IPS DF 4.7 (cell line): ENCODE data around the gene PUS1.
"Not testable (repeated sequence)": the region's sequence is repeated elsewhere in the genome, so short reads cannot be mapped to it uniquely, and the experiment has no call there.

Experiments
- DNase-seq: peaks from one replicate; pipeline ENCODE4 v3.0.0-alpha.2; 2013; ENCODE audit warnings: low spot score; ENCODE audit errors: extremely low read depth

The PUS1 gene

DNA sequence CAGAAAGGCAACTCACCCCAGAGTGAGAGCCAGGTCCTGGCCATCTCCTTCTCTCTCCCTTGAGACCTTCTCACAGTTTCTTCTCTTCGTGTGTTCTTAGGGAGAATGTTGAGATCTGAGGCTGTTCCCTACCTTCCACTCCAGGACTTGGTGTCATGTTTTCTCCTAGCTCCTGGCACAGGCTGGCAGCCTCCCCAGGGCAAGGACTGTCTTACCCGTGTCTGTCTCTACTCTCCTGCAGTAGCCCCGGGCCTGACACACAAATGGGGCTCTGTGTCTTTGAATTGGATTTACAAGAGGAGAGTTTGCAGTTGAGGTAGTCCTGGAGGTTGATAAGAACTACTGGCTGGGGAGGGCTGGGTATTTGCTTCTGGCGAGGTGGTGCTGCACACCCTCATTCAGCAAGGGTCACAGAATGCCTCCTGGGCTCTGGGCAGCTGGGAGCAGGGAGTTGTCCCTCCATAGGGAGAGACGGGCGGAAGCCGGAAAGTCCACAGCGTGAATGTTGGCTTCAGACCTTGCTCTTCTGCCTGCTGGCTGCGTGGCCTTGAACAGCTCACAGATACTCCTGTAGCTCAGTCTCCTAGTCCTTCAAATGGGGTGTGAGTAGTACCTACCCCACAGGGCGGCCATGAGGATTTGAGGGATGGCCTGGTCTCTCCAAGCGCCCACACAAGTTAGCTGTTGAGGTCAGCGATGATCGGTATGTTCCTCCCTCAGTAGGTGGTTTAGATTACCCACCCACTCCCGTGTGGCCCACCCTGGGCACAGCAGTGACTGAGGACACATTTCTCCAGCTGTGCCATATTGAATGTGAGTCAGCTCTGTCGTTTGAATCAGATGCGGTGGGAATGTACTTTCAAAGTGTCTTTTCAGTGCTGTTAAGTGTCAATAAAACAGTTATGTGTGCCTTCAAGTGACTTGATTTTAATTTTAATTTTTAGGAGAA lies 30.8 kb downstream of the PUS1 start:
- no peak for DNase-seq

DNA sequence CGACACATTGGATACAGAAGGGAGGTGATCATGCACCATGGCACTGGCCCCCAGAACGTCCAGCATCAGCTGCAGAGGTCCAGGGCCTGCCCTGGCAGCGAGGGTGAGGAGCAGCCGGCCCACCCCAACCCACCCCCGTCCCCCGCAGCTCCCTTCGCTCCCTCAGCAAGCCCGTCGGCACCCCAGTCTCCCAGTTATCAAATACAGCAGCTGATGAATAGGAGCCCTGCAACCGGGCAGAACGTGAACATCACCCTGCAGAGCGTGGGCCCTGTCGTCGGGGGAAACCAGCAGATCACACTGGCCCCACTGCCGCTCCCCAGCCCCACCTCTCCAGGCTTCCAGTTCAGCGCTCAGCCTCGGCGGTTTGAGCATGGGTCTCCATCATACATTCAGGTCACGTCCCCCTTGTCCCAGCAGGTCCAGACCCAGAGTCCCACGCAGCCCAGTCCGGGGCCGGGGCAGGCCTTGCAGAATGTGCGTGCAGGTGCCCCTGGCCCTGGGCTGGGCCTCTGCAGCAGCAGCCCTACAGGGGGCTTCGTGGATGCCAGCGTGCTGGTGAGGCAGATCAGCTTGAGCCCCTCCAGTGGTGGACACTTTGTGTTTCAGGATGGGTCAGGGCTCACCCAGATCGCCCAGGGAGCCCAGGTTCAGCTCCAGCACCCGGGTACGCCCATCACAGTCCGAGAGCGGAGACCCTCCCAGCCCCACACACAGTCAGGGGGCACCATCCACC lies 31.7 kb downstream of the PUS1 start:
- DNase-seq = not testable (repeated sequence)

DNA sequence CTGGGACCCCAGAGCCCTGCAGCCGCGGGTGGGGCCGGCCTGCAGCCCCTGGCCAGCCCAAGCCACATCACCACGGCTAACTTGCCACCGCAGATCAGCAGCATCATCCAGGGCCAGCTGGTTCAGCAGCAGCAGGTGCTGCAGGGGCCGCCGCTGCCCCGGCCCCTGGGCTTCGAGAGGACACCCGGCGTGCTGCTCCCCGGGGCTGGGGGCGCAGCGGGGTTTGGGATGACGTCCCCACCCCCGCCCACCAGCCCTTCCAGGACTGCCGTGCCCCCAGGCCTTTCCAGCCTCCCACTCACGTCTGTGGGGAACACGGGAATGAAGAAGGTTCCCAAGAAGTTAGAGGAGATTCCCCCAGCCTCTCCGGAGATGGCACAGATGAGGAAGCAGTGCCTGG lies 32.3 kb downstream of the PUS1 start:
- not testable (repeated sequence) for DNase-seq

DNA sequence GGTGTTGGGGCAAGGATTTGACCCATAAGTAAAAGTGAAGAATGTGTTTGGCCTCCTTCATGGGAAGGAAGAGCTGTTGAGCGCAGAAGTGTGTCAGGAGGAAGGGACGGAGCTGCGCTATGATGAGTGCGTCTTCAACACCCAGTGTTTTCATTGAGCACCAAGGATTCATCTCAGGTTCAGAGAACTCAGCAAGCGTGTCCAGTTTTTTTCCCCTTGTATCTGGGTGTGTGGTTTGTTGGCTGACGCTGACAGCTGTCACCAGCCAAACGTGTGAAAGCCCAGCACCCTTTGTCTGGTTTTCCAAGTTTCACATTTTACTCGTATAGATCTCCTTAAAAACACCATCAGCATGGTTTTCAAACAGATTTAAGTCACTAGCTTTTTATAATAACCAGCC lies 33.0 kb downstream of the PUS1 start:
- DNase-seq = no peak

DNA sequence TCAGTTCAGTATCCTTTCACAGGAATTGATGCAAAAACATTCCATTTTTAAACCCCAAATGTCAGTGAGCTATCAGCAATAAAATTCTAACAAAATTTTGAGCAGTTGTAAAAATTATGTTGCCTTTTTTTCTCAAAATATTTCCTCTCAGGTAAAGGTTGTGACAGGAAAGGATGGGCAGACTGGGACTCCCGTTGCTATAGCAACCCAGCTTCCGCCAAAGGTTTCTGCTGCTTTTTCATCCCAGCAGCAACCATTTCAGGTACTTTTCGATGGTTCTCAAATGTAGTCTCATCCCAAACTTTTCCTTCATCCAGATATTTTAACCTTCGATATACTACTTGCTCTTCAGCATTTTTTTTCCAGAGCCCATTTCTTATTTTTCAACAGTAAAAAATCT lies 34.3 kb downstream of the PUS1 start:
- no peak for DNase-seq

DNA sequence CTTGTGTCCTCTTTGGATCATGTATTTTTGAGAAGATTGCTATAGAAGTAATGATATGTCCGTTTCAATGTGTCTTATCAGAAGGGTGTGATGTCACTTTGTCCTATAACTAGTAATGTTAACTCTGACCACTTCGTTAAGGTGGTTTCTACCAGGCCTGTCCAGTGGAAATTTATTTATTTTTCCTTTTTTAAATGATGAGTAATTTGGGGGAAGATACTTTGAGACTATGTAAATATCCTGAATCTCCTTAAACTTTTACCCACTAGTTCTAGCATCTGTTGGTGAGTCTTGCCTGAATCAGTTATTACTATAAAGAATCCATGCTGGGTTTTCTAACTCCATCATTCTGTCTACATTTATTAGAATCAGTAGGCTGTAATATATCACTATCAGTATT lies 36.0 kb downstream of the PUS1 start:
- no peak for DNase-seq

DNA sequence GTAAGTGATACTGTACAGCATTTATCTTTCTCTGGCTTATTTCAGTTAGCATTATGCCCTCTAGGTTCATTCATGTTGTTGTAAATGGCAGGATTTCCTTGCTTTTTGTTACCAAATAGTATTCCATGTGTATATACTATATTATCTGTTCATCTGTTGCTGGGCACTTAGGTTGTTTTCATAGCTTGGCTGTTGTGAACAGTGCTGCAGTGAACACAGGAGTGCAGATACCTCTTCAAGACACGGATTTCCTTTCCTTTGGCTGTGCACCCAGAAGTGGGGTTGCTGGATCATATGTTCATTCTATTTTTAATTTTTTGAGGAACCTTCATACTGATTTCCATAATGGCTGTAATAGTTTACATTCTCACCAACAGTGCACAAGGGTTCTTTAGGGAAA lies 42.1 kb downstream of the PUS1 start:
- no peak for DNase-seq

DNA sequence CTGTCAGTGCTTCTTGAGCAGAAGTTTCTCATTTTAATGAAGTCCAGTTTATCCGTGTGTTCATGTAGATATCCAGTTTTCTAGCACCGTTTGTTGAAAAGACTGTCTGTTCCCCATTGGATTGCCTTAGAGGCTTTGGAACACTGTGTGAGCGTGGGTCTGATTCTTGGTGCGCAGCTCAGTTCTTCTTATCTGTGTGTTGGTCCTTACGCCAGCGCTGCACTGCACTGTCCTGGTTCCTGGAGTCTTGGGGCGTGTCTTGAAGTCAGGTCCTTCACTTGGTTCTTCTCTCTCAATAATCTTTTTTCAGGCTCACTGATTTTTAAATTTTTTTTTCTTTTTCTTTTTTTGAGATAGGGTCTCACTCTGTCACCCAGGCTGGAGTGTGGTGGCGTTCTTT lies 46.2 kb downstream of the PUS1 start:
- DNase-seq = no peak

DNA sequence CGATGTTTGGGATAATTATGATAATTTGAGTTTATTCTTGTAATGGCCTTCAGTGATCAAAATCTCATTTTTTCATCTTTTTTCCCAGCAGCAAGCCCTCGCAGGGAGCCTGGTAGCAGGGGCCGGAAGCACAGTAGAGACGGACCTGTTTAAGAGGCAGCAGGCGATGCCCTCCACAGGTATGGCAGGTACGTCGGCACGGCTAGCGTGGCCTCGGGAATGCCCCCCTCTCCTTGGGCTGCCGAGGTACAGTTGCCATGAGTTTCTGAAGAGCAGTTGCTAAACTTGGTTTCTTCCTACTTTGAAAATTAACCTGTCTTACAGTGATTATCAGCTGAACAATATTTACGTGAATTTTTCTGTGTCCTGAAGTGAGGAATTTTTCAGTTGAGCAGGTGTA lies 50.5 kb downstream of the PUS1 start:
- no peak for DNase-seq

DNA sequence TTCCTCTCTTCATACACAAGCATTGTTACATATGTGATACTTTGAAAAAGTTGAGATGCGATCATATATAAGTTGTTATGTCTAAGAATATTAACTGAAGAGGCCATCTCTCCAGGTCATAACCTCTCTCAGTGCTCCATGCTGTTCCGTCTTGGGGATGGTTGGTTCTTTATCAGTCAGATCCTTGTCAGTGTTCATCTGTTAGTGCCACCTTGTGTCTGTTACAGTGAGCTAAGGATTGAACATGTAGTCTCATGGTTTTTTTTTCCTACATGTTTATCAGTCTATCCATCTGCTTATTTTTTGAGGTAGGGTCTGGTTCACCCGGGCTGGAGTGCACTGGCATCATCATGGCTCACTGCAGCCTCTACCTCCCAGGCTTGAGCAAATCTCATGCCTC lies 51.2 kb downstream of the PUS1 start:
- no peak for DNase-seq

DNA sequence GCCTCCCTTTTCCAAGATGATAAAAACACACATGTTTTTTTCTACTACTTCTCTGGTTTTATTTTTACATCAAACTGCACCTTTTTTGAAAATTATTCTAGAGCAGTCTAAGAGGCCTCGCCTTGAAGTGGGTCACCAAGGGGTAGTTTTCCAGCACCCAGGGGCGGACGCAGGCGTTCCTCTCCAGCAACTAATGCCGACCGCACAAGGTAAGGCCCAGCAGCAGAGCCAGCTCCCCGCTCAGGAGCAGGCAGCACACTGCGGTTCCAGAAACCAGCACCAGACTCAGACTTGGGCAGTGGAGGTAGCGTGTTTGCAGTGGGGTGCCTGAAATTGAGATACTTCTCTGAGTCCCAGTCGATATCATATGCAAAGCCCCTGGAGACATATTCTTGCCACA lies 52.3 kb downstream of the PUS1 start:
- no peak for DNase-seq

DNA sequence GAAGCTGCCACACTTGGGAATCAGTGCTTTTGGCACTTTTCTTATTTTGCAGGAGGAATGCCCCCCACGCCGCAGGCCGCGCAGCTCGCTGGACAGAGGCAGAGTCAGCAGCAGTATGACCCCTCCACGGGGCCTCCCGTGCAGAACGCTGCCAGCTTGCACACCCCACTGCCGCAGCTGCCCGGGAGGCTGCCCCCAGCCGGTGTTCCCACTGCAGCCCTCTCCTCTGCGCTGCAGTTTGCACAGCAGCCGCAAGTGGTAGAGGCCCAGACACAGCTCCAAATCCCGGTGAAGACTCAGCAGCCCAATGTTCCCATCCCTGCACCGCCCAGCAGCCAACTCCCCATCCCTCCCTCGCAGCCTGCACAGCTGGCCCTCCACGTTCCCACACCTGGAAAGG lies 53.0 kb downstream of the PUS1 start:
- no peak for DNase-seq

DNA sequence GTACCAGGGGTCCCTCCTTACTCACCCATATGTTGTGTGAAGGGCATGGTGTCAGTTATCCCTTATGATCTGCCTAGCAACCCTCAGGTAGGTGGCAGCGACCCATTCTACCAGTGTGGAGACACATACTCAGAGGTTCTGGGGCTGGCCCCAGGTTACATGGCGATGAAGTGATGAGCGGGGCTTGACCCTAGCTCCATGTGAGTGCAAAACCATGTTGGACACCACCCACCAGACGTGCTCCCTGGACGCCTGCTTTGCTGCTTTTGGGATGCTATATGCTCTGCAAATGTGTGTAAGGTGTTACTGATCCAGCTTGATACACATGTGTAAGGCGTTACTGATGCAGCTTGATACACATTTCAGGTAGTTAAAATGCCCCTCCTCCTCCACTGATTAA lies 54.0 kb downstream of the PUS1 start:
- no peak for DNase-seq

DNA sequence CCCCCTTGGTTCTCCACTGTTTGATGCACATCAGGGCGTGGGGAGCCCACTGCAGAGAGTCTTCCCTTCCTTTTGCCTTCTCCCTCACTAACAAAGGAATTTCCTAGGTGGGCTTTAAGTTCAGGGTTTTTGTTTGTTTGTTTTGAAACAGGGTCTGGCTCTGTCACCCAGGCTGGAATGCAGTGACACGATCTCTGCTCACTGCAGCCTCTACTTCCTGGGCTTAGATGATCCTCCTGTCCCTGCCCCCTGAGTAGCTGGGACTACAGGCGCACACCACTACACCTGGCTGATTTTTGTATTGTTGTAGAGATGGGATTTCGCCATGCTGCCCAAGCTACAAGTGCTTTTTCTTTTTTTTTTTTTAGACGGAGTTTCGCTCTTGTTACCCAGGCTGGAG lies 54.5 kb downstream of the PUS1 start:
- no peak for DNase-seq

DNA sequence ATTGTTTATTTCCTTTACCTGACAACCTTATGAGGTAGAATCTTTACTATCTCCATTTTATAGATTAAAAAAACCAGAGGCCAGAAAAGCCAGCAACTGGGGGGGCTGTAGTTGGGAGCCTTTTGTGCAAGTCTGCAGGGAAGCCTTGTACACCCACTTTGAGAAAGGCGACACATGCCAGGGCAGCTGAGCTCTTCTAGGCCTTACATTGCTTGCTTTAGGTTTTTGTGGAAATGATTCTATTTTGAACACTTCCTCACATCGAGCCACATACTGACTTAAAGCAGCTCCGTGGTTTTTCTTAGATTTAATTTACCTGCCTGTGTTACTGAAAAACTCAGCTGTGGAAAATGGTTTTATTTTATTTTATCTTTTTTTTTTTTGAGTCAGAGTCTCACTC lies 55.3 kb downstream of the PUS1 start:
- no peak for DNase-seq

DNA sequence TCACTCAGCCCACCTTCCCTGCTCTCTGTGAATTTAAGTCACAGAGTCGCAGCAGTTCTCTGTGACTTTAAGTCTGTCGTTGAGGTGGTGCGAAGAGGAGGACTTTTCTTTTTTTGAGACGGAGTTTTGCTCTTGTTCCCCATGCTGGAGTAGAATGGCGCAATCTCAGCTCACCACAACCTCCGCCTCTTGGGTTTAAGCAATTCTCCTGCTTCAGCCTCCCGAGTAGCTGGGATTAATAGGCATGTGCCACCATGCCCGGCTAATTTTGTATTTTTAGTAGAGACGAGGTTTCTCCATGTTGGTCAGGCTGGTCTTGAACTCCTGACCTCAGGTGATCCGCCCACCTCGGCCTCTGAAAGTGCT lies 56.4 kb downstream of the PUS1 start:
- DNase-seq = not testable (repeated sequence)

DNA sequence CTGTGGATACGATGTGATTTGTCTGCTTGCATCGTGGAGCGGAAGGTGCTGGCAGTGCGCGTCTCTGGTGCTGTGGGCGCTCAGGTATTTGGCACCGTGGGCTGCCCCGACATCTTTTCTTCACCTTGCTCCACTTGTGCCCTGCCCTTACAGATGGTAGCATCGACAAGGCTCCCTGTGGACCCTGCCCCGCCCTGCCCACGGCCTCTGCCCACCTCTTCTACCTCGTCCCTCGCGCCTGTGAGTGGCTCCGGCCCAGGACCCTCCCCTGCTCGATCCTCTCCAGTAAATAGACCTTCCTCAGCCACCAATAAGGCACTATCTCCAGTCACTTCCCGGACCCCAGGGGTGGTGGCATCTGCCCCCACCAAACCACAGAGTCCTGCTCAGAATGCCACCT lies 57.3 kb downstream of the PUS1 start:
- DNase-seq = no peak

DNA sequence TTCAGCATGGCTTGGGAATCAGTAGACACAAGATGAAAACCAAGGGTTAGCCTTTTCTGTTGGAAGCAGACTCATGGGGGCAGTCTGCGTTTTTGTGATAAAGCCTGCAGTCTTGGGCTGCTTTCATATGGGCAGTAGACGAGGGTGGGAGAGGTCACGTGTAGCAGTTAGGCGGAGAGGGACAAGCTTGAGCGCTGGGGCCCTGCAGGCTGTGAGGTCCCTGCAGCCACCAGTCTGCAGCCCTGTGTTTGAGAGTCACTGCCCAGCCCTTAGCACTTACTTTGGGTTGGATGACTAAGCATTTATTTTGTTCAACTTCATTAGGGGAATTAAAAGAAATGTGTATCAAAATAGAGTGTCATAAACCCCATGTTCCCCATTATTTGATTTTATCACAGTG lies 57.8 kb downstream of the PUS1 start:
- DNase-seq = no peak

DNA sequence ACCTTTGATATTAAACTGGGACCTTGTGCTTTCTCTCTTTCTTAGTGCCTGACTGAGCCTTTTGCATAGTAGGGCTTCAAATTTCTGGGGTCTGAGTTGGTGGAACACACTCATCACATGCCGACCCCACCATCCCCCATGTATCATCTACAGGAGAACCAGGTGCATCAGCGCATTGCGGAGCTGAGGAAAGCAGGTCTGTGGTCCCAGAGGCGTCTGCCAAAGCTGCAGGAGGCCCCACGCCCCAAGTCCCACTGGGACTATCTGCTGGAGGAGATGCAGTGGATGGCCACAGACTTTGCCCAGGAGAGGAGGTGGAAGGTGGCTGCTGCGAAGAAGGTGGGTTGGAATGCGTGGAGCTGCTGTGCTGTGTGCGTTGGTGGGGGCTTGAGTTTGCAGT lies 58.5 kb downstream of the PUS1 start:
- DNase-seq = no peak

DNA sequence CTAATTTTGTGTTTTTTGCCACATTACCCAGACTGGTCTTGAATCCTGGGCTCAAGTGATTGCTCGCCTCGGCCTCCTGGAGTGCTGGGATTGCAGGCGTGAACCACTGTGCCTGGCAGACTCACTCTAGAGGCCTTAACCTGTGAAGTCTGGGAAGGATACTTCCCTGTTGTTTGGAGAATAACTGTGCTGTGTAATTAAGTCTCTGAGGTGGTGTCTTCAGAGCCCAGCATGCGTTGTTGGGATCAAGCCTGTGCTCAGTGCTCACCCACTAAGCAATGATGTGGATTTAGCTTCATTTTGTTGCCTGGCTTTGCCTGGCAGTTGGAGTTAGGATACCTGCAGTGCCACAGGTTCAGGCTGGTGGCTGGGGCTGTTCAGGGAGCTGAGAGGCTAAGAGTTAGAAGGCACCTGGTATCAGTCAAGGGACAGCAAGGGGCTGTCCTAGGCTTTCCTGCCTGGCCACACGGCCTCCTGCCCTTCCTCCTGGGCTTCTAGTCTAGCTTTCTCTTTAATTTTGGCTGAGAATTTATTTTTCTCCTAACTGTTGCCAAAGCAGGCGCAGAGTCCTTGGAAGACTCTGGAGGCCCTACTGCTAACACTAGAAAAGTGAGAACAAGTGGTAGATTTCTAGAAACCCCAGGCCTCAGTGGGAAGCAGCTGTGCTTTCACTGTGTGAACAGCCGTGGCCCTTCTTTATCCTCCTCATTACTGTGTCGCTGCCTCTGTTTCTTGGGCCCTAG lies 59.1 kb downstream of the PUS1 start:
- DNase-seq = no peak

DNA sequence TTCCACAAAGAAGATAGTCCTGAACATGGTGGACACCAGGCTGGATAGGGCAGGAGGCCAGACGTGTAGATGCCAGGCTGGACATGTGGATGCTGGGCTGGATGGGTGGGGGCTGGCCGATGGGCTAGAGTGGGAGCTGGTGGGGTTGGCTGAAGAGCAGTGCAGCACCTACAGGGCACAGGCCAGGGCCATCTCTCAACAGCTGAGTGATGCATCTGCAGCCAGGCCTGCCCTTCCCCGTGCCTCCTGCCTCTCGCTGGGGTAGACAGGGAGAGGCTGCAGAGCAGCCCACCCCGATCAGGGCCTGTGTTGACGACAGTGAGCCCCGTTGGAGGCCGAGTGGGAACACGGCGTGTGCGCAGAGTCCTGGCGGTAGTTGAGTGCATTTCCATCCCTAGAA lies 59.9 kb downstream of the PUS1 start:
- no peak for DNase-seq
